ENCODE results near the gene AMH. TPM values are rescaled to one million over a fixed set of nuclear protein-coding genes. Genes with fewer than 3 reads are reported as not detected.

The AMH gene
- total RNA-seq, 3 donors from 2014 or later = 2.5 to 3.9 TPM; not detected in 1

DNA sequence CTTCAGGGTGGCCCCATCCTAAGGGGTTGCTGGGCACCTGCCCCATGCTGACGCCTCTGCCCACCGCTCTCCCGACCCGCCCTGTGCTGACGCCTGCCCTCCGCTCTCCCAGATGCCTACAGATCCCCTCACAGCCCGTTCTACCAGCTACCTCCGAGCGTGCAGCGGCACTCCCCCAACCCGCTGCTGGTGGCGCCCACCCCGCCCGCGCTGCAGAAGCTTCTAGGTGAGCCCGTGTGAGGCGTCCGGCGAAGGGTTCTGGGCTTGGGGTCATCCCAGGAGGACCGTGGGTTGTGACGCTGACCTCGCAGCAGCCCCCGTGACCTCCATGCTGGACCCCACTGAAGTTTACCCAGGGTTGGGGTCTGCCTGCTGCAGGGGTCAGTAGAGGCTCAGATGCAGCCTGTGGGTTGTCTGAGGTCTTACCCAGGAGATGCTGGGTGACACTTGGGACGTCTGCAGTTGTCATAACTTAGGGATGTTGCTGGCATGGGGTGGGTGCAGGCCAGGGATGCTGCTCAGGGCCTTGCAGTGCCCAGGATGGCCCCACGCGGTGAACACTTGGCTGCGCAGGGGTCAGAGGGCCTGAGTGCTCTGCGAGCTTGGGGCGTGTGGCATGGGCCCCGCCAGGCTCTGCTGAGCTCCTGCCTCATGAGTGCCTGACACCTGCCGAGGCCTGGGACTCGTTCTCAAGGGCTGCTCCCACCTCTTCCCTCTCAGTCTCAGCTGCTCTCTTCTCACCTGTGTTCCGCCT, 38.0 kb upstream of the AMH start:
- Histone ChIP-seq H3K27me3 (no peaks in the 10 kb centered on the region), H3K4me3 (no peak overlapping the region), H3K27ac (no peak overlapping the region), H3K9me3 (no peaks in the 10 kb centered on the region), H3K36me3 (peaks cover 5% of the 10 kb centered on the region), H3K4me1 (no peaks in the 10 kb centered on the region)
- TF ChIP-seq, protein P1, sequence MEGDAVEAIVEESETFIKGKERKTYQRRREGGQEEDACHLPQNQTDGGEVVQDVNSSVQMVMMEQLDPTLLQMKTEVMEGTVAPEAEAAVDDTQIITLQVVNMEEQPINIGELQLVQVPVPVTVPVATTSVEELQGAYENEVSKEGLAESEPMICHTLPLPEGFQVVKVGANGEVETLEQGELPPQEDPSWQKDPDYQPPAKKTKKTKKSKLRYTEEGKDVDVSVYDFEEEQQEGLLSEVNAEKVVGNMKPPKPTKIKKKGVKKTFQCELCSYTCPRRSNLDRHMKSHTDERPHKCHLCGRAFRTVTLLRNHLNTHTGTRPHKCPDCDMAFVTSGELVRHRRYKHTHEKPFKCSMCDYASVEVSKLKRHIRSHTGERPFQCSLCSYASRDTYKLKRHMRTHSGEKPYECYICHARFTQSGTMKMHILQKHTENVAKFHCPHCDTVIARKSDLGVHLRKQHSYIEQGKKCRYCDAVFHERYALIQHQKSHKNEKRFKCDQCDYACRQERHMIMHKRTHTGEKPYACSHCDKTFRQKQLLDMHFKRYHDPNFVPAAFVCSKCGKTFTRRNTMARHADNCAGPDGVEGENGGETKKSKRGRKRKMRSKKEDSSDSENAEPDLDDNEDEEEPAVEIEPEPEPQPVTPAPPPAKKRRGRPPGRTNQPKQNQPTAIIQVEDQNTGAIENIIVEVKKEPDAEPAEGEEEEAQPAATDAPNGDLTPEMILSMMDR (IDR thresholded peaks at IDR 0.05) = no peak
- TF ChIP-seq POLR2A (IDR thresholded peaks at IDR 0.05) (no peak), POLR2AphosphoS5 (IDR thresholded peaks at IDR 0.05) (no peak)
- DNase-seq (ENCODE audit: low spot score in 2 of 2) = no peak
- intact Hi-C loops (cut with DNase I; ENCODE audit: low total_unique reads) = no loop called here

DNA sequence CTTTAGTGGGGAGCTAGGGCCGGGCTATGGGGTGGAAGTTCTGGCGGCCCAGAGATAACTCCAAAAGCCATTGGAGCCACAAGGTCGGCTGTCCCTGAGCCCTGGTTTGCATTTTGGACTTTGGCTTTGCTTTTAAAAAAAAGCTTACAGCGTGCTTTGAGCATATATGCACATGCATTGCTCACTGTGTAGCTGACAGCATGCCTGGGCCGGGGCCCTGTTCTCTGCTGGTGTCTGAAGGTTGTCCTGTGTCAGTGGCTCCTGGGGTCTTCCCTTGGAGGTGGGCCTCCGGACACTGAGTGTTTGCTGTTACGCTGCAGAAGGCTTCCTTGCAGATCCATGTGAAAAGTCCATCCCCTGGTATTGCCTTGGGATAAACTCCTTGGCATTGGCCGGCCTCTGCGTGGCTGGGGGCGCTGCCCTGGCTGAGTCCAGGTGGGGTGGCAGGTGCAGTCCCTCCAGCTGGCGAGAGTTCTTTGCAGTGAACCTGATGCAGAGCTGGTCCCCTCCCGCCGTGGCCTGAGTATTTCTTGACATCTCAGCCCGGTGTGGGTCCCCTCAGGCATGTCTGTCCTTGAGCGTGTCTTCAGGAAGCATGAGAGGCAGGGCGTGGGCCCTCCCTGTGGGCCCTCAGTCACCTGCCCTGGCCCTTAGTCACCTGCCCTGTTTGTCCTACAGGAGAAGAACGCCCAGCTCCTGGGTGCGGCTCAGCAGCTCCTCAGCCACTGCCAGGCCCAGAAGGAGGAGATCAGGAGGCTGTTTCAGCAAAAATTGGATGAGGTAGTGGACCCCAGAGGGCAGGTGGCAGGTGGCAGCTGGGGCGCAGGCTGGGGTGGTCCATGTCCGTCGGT, 36.0 kb upstream of the AMH start:
- H3K27ac ChIP-seq = no peak overlapping the region

DNA sequence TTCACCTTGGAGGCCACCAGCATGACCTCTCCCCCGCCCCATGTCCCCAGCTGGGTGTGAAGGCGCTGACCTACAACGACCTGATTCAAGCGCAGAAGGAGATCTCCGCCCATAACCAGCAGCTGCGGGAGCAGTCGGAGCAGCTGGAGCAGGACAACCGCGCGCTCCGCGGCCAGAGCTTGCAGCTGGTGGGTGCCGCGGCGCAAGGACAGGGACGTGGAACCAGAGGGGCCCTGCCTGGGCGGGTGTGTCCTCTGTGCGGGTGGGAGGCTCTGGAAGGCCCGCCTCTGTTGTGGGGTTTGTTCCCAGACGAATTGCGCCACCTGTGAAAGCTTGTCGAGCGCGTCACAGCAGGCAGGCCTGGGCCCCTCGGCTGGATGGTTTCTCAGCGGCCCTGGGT, 35.3 kb upstream of the AMH start:
- Histone ChIP-seq H3K27me3 (no peaks in the 10 kb centered on the region), H3K9me3 (no peaks in the 10 kb centered on the region), H3K4me1 (no peaks in the 10 kb centered on the region), H3K36me3 (peaks cover 5% of the 10 kb centered on the region), H3K27ac (no peak overlapping the region), H3K4me3 (no peak overlapping the region)
- intact Hi-C loops (cut with DNase I; ENCODE audit: low total_unique reads) = no loop called here
- TF ChIP-seq POLR2AphosphoS5 (IDR thresholded peaks at IDR 0.05) (no peak), POLR2A (IDR thresholded peaks at IDR 0.05) (no peak)
- TF ChIP-seq, protein P1 (IDR thresholded peaks at IDR 0.05) = no peak
- no peak for DNase-seq (ENCODE audit: low spot score in 2 of 2)

More for the DNA sequence above, 36.0 kb upstream of the AMH start:
- Histone ChIP-seq H3K4me3 (no peak overlapping the region), H3K36me3 (peaks cover 5% of the 10 kb centered on the region), H3K4me1 (no peaks in the 10 kb centered on the region), H3K27me3 (no peaks in the 10 kb centered on the region), H3K9me3 (no peaks in the 10 kb centered on the region)
- intact Hi-C loops (cut with DNase I; ENCODE audit: low total_unique reads) = no loop called here
- TF ChIP-seq POLR2A (IDR thresholded peaks at IDR 0.05) = no peak
- TF ChIP-seq, protein P1 (IDR thresholded peaks at IDR 0.05) = no peak
- TF ChIP-seq POLR2AphosphoS5 (IDR thresholded peaks at IDR 0.05) = no peak
- no peak for DNase-seq (ENCODE audit: low spot score in 2 of 2)

DNA sequence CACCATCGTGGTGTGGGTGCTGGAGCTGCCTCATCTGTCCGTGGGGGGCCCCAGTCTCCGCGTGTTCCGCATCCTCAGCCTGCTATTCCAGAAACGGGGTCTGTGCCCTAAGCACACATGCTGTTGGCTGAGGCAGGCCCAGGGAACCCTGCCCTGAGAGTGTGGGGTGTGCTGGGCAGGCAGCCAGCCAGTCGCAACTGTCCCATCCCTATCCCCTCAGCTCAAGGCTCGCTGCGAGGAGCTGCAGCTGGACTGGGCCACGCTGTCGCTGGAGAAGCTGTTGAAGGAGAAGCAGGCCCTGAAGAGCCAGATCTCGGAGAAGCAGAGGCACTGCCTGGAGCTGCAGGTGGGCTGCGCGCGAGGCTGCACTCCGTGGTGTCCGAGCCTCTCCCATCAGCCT, 34.9 kb upstream of the AMH start:
- H3K27me3 ChIP-seq = no peaks in the 10 kb centered on the region
- no peaks in the 10 kb centered on the region for H3K9me3 ChIP-seq
- no peaks in the 10 kb centered on the region for H3K4me1 ChIP-seq
- TF ChIP-seq POLR2A (IDR thresholded peaks at IDR 0.05) = no peak
- TF ChIP-seq POLR2AphosphoS5 (IDR thresholded peaks at IDR 0.05) = no peak
- TF ChIP-seq, protein P1 (IDR thresholded peaks at IDR 0.05) = no peak
- intact Hi-C loops (cut with DNase I; ENCODE audit: low total_unique reads) = no loop called here
- peaks cover 5% of the 10 kb centered on the region for H3K36me3 ChIP-seq
- no peak overlapping the region for H3K4me3 ChIP-seq
- H3K27ac ChIP-seq = no peak overlapping the region
- DNase-seq (ENCODE audit: low spot score in 2 of 2) = no peak

DNA sequence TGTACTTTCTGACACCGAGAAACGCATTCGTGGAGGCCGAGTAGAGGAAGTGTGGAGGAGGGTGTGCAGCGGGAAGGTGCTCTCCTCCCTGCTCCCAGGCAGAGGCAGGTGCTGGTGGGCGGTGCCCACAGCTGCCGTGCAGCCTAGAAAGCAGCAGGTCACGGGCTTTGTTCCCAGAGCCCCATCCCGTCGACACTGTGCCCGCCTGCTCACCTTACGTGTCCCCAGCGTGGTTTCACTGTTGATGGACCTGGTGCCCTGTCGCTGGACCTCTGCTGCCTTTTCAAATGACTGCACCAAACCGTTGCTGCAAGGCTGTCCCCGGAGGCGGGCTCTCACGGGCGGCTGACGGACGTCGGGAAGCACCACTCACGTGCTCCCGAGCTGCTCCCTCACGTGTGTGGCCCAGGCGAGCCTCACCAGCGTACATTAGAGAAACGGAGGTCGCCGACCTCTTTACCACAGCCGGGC, 33.8 kb upstream of the AMH start:
- Histone ChIP-seq H3K27me3 (no peaks in the 10 kb centered on the region), H3K9me3 (no peaks in the 10 kb centered on the region), H3K4me3 (no peak overlapping the region), H3K36me3 (peaks cover 5% of the 10 kb centered on the region), H3K4me1 (no peaks in the 10 kb centered on the region), H3K27ac (no peak overlapping the region)
- no peak for DNase-seq (ENCODE audit: low spot score in 2 of 2)
- intact Hi-C loops (cut with DNase I; ENCODE audit: low total_unique reads) = no loop called here
- TF ChIP-seq POLR2AphosphoS5 (IDR thresholded peaks at IDR 0.05) (no peak), POLR2A (IDR thresholded peaks at IDR 0.05) (no peak)
- TF ChIP-seq, protein P1 (IDR thresholded peaks at IDR 0.05) = no peak
